ENCODE results near the gene CLEC11A. TPM values are rescaled to one million over a fixed set of nuclear protein-coding genes. Genes with fewer than 3 reads are reported as not detected.

CLEC11A gene
- total RNA-seq, 4 donors from 2014 or later, result 2.6 to 11.2 (median 5.1) TPM

- intact Hi-C loops (cut with DNase I; ENCODE audit: low total_unique reads) (no loop called here), in situ Hi-C loops (cut with MboI; ENCODE audit: low pct_ligation_motif_present in 1 of 4, low pct_unique_long_range_greater_than_20kb in 1 of 4, low sequenced_read_pairs in 3 of 4) (no loop called here)
- no peak for DNase-seq
- H3K36me3 ChIP-seq, result no peaks in the 10 kb centered on the region
- no peak overlapping the region for H3K27ac ChIP-seq
- WGBS, 2 donors (ENCODE audit: low coverage in 1 of 2), result 14 to 20% methylated on average over 1 to 22 of the region's 23 CpGs
- TF ChIP-seq EP300 (IDR thresholded peaks at IDR 0.05; ENCODE audit: low read depth) (no peak), POLR2A (IDR thresholded peaks at IDR 0.05) (no peak), POLR2AphosphoS5 (IDR thresholded peaks at IDR 0.05) (no peak)
- TF ChIP-seq, protein P1, sequence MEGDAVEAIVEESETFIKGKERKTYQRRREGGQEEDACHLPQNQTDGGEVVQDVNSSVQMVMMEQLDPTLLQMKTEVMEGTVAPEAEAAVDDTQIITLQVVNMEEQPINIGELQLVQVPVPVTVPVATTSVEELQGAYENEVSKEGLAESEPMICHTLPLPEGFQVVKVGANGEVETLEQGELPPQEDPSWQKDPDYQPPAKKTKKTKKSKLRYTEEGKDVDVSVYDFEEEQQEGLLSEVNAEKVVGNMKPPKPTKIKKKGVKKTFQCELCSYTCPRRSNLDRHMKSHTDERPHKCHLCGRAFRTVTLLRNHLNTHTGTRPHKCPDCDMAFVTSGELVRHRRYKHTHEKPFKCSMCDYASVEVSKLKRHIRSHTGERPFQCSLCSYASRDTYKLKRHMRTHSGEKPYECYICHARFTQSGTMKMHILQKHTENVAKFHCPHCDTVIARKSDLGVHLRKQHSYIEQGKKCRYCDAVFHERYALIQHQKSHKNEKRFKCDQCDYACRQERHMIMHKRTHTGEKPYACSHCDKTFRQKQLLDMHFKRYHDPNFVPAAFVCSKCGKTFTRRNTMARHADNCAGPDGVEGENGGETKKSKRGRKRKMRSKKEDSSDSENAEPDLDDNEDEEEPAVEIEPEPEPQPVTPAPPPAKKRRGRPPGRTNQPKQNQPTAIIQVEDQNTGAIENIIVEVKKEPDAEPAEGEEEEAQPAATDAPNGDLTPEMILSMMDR (IDR thresholded peaks at IDR 0.05), result no peak
- H3K27me3 ChIP-seq, result peaks cover 56% of the 10 kb centered on the region
- H3K4me3 ChIP-seq, result no peak overlapping the region
- no peaks in the 10 kb centered on the region for H3K9me3 ChIP-seq
- no peaks in the 10 kb centered on the region for H3K4me1 ChIP-seq
Measured at GRCh38 chr19:50693064-50693975, 29.8 kb upstream of the CLEC11A start.

DNA sequence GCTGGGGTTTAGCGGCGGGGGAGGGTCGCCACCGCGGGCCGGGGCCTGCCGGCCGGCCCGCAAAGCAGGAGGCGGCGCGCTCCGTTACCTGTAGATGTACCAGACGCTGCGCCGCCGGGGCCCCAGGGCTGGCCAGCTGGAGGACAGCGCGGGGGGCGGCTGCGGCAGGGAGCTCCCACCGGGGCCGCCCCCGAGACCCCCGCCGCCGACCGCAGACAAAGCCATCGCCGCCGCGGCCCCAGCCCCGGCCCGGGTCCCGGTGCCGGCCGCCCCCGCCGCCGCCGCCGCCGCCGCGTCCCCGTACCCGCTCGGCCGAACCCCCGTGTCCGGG is 28.4 kb upstream of the CLEC11A start:
- no peak for TF ChIP-seq EP300 (IDR thresholded peaks at IDR 0.05; ENCODE audit: low read depth)
- TF ChIP-seq, protein P1 (IDR thresholded peaks at IDR 0.05), result no peak
- no peak for TF ChIP-seq POLR2AphosphoS5 (IDR thresholded peaks at IDR 0.05)
- no peak for TF ChIP-seq POLR2A (IDR thresholded peaks at IDR 0.05)
- peaks cover 49% of the 10 kb centered on the region for H3K27me3 ChIP-seq
- DNase-seq, result no peak
- no peaks in the 10 kb centered on the region for H3K4me1 ChIP-seq
- H3K36me3 ChIP-seq, result no peaks in the 10 kb centered on the region
- H3K9me3 ChIP-seq, result no peaks in the 10 kb centered on the region
- no peak overlapping the region for H3K4me3 ChIP-seq
- no peak overlapping the region for H3K27ac ChIP-seq
- intact Hi-C loops (cut with DNase I; ENCODE audit: low total_unique reads) (no loop called here), in situ Hi-C loops (cut with MboI; ENCODE audit: low pct_ligation_motif_present in 1 of 4, low pct_unique_long_range_greater_than_20kb in 1 of 4, low sequenced_read_pairs in 3 of 4) (no loop called here)
- 23% methylated on average over 20 of the region's 51 CpGs; no CpG with 5 or more reads in 1 of the 2 donors for WGBS, 2 donors (ENCODE audit: low coverage in 1 of 2)

DNA sequence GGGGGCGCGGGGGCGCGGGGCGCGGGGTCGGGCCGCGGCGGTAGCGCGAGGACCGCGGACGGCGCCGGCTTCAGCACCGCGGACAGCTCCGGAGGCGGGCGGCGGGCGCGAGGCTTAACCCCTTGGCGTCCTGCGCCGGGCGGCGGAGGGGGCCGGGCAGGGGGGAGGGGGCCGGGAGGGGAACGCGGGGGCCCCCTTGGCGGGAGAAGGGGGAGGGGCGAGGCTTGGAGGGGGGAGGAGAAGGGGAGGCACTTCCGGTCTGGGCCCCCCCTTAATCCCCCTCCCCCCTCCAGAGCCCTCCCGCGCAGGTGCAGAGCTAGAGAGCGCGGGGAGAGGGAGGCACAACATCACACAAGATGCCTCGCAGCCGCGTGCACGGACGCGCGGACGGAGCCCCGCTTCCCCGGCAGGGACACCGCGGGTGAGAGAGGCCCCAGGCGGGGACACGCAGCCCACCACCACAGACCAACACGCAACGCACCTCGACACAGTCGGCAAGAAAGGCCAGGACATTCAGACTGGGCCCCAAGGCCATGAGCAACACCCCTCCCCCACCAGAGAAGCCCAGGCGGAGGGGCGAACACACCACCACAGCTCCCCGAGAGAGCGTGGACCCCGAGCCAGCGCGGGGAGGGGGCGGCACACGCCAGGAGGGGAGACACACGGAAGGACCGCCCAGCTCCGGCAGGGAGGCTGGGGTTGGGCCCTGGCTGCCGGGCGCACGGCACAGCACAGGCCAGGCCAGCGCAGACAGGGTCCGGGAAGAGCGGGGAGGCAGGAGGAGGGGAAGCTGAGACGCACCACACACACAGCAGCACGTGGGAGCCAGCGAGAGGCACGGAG is 27.7 kb upstream of the CLEC11A start:
- in situ Hi-C loops (cut with MboI; ENCODE audit: low pct_ligation_motif_present in 1 of 4, low pct_unique_long_range_greater_than_20kb in 1 of 4, low sequenced_read_pairs in 3 of 4) (no loop called here), intact Hi-C loops (cut with DNase I; ENCODE audit: low total_unique reads) (no loop called here)
- Histone ChIP-seq H3K36me3 (no peaks in the 10 kb centered on the region), H3K27ac (no peak overlapping the region), H3K27me3 (peaks cover 49% of the 10 kb centered on the region), H3K4me1 (no peaks in the 10 kb centered on the region), H3K4me3 (no peak overlapping the region), H3K9me3 (no peaks in the 10 kb centered on the region)
- WGBS, 2 donors (ENCODE audit: low coverage in 1 of 2), result 12% methylated on average over 45 of the region's 81 CpGs; no CpG with 5 or more reads in 1 of the 2 donors
- TF ChIP-seq POLR2A (IDR thresholded peaks at IDR 0.05) (no peak), POLR2AphosphoS5 (IDR thresholded peaks at IDR 0.05) (no peak), EP300 (IDR thresholded peaks at IDR 0.05; ENCODE audit: low read depth) (no peak)
- TF ChIP-seq, protein P1 (IDR thresholded peaks at IDR 0.05), result no peak
- DNase-seq, result no peak

DNA sequence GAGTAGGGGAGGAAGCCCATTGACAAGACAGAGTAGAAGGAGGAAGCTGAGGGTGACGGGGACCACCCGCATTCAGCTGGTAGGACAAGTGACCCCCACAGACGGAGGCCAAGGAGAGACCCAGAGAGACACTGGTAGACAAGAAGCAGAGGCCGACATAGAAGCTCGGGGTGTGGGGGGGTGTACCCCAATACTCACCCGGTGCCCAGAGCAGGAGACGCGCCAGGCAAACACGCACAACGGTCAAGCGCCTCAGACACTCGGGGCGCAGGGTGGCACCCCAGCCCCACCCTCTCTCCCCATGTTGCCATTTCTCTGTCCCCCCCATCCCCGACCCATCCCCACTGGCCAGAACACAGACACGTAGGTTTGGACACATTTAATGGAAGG is 27.1 kb upstream of the CLEC11A start:
- 51% methylated on average over 15 of the region's 15 CpGs; no CpG with 5 or more reads in 1 of the 2 donors for WGBS, 2 donors (ENCODE audit: low coverage in 1 of 2)
- intact Hi-C loops (cut with DNase I; ENCODE audit: low total_unique reads), result no loop called here

More for the DNA sequence above, 27.1 kb upstream of the CLEC11A start:
- no peak for DNase-seq
- H3K27ac ChIP-seq, result no peak overlapping the region
- no peak overlapping the region for H3K4me3 ChIP-seq
- no peaks in the 10 kb centered on the region for H3K4me1 ChIP-seq
- H3K27me3 ChIP-seq, result peaks cover 51% of the 10 kb centered on the region
- H3K36me3 ChIP-seq, result no peaks in the 10 kb centered on the region
- TF ChIP-seq EP300 (IDR thresholded peaks at IDR 0.05; ENCODE audit: low read depth) (no peak), POLR2A (IDR thresholded peaks at IDR 0.05) (no peak), POLR2AphosphoS5 (IDR thresholded peaks at IDR 0.05) (no peak)
- TF ChIP-seq, protein P1 (IDR thresholded peaks at IDR 0.05), result no peak
- in situ Hi-C loops (cut with MboI; ENCODE audit: low pct_ligation_motif_present in 1 of 4, low pct_unique_long_range_greater_than_20kb in 1 of 4, low sequenced_read_pairs in 3 of 4), result no loop called here
- no peaks in the 10 kb centered on the region for H3K9me3 ChIP-seq
